Peyer's patch (tissue), 4 donors: ENCODE data around the gene CACNA1B.
"Not testable (repeated sequence)": the region's sequence is repeated elsewhere in the genome, so short reads cannot be mapped to it uniquely, and the experiment has no call there.

ENCODE experiments used
- POLR2A ChIP-seq, 2 donors: fragments of 450-650 bp; IDR thresholded peaks; one replicate each; pipeline ENCODE4 v1.5.1; 2017; ENCODE audit warnings: antibody characterized with exemption in 2 of 2, mild to moderate bottlenecking in 2 of 2, moderate library complexity in 2 of 2
- TF ChIP-seq, protein P1 (sequence below), 6 experiments: fragments of 450-650 bp in 4 of 6; fragments of 200-600 bp in 2 of 6; sonication (generic) in 1 of 6; IDR thresholded peaks; one replicate each; pipeline ENCODE4 v1.5.1; 2017 to 2019; ENCODE audit warnings: antibody characterized with exemption in 6 of 6, mild to moderate bottlenecking in 3 of 6, moderate library complexity in 1 of 6

DNA sequence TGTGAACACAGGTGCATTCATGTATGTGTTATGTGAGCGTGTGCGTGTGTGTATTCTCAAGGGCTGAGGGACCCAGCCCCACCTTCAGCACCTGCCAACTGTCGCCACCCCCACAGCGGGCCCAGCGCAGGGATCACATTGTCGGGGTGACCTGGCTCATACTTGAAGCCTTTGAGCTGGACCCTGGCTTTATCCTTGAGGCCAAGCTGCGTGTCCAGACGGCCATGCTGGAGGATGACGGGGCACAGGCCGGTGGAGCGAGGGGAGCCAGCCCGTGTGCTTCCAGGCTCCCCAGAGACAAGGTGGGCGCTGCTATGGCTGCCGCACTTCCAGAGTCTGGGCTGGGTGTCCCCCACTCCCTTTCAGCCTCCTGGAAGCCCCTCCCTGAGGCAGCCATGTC, 261.5 kb downstream of the CACNA1B start:
- TF ChIP-seq, protein P1, sequence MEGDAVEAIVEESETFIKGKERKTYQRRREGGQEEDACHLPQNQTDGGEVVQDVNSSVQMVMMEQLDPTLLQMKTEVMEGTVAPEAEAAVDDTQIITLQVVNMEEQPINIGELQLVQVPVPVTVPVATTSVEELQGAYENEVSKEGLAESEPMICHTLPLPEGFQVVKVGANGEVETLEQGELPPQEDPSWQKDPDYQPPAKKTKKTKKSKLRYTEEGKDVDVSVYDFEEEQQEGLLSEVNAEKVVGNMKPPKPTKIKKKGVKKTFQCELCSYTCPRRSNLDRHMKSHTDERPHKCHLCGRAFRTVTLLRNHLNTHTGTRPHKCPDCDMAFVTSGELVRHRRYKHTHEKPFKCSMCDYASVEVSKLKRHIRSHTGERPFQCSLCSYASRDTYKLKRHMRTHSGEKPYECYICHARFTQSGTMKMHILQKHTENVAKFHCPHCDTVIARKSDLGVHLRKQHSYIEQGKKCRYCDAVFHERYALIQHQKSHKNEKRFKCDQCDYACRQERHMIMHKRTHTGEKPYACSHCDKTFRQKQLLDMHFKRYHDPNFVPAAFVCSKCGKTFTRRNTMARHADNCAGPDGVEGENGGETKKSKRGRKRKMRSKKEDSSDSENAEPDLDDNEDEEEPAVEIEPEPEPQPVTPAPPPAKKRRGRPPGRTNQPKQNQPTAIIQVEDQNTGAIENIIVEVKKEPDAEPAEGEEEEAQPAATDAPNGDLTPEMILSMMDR (IDR thresholded peaks at IDR 0.05) = not testable (repeated sequence)
- not testable (repeated sequence) for TF ChIP-seq POLR2A (IDR thresholded peaks at IDR 0.05)
